GM12872 (cell line): ENCODE data around the gene WDR82.

Source experiments
- TF ChIP-seq, protein P1 (sequence below): IDR thresholded peaks from 3 replicates; pipeline ENCODE4 v1.5.1; 2011; ENCODE audit warnings: low read depth, mild to moderate bottlenecking, low read length, moderate library complexity; ENCODE audit not compliant: insufficient read depth

WDR82 gene

DNA sequence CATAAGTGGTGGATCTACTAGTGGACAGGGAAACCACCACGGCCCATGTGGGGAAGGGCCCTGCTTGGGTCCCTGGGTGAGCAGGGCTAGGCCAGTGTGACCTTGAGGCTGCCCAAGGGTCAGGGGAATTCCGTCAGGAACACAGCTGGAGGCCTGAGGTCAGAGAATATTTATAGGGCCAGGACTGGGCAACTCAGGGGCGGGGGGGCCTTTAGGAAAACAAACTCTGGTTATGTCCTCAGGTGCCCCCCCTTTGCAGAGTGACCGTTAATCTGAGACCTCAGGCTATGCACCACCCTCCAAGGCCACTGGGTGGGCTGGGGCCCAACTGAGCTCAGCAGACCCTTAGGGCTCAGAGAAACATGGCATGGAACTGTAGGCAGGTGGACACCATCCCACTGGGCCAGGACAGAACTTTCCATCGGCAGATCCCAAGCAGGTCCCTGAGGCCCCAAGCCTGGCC, 42.0 kb downstream of the WDR82 start:
- TF ChIP-seq, protein P1, sequence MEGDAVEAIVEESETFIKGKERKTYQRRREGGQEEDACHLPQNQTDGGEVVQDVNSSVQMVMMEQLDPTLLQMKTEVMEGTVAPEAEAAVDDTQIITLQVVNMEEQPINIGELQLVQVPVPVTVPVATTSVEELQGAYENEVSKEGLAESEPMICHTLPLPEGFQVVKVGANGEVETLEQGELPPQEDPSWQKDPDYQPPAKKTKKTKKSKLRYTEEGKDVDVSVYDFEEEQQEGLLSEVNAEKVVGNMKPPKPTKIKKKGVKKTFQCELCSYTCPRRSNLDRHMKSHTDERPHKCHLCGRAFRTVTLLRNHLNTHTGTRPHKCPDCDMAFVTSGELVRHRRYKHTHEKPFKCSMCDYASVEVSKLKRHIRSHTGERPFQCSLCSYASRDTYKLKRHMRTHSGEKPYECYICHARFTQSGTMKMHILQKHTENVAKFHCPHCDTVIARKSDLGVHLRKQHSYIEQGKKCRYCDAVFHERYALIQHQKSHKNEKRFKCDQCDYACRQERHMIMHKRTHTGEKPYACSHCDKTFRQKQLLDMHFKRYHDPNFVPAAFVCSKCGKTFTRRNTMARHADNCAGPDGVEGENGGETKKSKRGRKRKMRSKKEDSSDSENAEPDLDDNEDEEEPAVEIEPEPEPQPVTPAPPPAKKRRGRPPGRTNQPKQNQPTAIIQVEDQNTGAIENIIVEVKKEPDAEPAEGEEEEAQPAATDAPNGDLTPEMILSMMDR: peak; percentile 7; the same call in 1 of the 3 replicates

DNA sequence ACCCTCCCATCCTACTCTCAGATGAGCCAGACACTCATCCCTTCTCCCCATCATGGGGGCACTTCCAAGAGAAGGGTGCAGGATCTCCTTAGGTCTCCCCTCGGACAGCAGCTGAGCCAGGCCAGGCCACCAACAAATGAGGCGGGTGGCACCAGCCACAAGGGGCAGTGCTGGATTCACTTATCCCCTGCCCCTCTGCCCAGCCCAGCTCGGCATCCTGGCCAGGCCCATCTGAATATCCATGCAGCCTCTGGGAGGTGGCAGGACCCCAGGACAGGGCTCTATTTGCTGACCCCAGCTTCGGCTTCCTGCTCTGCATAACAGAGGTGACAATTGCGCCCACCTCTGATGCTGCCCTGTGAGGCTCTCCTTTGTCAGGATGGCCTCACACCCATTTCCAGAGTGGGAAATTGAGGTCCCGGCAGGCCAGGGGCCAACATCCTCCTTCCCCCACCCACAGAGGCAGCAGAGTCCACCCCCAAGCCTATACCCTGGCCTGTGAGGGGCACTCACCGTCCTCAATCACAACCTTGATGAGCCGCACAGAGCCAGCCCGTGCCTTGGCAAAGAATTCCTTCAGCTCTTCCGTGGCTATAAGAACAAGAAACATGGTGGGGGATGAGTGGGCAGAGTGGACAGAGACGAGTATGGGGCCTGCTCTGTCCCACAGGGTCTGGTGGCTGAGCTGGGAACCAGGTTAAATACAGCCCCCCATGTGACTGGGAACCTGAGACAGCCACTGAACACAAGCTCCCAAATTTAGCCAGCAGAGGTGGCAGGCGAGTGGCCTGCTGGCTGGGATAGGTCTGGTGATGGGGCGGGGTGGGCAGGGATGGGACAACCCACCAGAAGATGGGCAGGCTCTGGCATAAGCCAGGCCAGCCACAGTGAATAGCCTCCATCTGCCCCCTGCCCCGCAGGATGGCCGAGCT, 43.7 kb downstream of the WDR82 start:
- TF ChIP-seq, protein P1: no peak

DNA sequence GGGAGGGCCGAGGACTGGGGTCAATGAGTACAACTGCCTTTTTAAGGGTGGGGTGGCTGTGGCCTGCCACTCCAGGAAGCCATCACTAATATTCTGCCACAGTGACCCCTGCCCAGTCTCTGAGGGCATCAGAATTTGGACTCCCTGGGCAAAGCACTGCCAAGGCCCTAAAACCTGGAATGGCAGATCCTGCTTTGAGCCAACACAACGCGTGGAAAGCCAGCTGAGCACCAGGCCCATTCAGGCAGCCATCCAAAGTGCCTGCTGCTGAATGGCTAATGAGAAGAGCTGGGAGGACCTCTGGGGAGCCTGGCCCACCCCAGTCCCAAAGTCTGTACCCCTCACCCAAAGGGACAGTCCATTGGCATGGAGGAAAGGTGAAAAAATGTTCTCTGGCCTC, 44.5 kb downstream of the WDR82 start:
- TF ChIP-seq, protein P1: no peak

DNA sequence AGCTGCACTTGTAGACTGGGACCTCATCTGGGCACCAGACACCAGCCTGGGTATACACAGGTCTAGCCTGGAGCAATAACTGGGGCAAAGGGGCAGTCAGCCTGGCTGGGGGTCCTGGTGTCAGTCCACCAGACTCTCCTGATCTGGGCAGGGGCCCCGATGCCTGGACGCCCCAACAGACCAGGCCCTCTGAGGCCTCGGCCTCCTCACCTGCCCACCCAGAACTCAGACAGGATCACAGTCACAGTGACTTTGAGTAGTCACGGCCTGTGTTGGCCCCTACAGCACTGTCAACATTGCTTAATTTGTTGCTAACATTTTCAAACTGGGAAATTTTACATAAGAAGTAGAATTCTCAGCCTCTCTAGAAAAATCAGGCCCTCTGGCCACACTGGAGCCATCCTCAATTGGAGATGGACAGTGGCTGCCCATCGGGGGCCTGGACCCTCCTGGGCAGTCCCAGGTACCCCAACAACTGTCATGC, 45.3 kb downstream of the WDR82 start:
- TF ChIP-seq, protein P1: no peak

DNA sequence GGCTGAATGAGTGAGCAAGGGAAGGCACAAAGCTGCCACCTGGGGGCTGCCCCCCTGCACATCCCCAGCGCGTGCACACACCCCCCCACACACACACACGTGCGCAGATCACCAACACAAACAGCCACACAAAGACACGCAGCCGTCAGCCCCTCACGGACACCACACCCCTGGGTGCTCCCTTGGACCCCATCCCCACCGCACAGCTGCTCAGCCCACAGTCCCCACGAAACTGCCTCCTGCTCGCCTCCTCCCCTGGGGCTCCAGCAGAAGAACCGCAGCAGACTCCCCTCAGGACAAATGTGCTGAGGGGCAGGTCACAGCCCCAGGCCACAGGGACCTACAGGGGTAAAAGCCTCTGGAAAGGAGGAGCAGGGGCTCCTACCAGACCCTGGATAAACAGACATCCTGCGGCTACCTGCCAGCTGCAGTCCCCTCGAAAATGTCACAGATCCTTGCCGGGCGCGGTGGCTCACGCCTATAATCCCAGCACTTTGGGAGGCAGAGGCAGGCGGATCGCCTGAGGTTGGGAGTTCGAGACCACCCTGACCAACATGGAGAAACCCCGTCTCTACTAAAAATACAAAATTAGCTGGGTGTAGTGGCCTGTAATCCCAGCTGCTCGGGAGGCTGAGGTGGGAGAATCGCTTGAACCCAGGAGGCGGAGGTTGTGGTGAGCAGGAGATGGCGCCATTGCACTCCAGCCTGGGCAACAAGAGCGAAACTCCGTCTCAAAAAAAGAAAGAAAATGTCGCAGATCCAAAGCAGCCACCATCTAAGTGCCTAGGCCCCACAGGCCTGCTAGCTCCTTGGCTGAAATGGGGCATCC, 46.0 kb downstream of the WDR82 start:
- TF ChIP-seq, protein P1: no peak

DNA sequence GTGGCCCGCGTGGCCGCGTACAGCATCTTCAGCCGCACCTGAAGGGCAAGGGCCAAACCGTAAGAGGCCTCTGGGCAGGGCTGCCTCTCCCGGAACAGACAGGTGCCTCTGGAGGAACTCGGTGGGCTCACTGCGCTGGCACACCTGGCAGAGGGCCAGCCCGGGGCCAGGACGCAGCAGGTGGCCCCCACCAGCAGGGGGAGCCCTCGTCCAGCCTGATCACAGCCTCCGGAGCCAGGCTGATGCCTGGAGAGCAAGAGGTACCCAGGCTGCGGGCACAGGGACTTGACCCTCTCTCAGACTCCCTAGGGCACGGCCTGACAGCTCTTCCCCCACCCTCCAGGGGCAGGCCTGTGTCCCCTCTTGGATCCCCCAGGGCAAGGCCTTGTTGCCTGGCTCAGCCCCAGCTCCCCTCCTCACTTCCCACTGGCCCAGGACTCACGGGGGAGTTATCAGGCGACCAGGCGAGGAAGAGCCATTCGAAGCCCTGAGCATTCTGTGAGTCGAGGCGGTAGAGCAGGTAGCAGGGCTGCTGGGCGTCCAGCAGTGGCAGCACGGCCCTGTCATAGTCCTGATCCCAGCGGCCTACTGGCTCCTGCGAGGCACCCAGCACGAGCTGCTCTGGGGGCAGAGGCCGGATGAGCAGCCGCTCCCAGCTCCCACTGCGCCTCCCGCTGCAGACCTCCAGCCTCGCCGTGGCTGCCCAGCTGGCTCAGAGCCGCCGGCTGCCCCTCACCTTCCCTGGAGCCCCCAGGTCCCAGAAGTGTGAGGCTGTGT, 46.8 kb downstream of the WDR82 start:
- TF ChIP-seq, protein P1: peak; percentile 97
